ENCODE data around the gene RALA. TPM values are rescaled to one million over a fixed set of nuclear protein-coding genes. Genes with fewer than 3 reads are reported as not detected.

RALA gene
- total RNA-seq, 2 experiments from 2014 or later = 24.5 to 27.5 TPM

- Mint-ChIP-seq H3K27ac (no peak overlapping the region), H3K4me1 (ENCODE audit: low read depth) (peaks cover 49% of the 10 kb centered on the region), H3K4me3 (no peak overlapping the region), H3K36me3 (ENCODE audit: low read depth) (no peaks in the 10 kb centered on the region), H3K9me3 (no peaks in the 10 kb centered on the region), H3K27me3 (peaks cover 2% of the 10 kb centered on the region)
- no peaks in the 10 kb centered on the region for H3K36me3 ChIP-seq (ENCODE audit: insufficient read depth, low read length)
- TF ChIP-seq, protein P1, sequence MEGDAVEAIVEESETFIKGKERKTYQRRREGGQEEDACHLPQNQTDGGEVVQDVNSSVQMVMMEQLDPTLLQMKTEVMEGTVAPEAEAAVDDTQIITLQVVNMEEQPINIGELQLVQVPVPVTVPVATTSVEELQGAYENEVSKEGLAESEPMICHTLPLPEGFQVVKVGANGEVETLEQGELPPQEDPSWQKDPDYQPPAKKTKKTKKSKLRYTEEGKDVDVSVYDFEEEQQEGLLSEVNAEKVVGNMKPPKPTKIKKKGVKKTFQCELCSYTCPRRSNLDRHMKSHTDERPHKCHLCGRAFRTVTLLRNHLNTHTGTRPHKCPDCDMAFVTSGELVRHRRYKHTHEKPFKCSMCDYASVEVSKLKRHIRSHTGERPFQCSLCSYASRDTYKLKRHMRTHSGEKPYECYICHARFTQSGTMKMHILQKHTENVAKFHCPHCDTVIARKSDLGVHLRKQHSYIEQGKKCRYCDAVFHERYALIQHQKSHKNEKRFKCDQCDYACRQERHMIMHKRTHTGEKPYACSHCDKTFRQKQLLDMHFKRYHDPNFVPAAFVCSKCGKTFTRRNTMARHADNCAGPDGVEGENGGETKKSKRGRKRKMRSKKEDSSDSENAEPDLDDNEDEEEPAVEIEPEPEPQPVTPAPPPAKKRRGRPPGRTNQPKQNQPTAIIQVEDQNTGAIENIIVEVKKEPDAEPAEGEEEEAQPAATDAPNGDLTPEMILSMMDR (IDR thresholded peaks at IDR 0.05) = no peak
- no peaks in the 10 kb centered on the region for H3K9me3 ChIP-seq (ENCODE audit: control insufficient read depth in 1 of 2, insufficient read depth in 1 of 2, low read length in 2 of 2)
- ChIA-PET POLR2A (no interaction called here), CTCF (interaction anchor here (1.1 to 1.9 kb wide), 2 partner anchors 10 to 14 kb away, joined by 3 to 5 read pairs; no protein-coding TSS in a partner anchor)
- intact Hi-C loops (cut with DNase I, micrococcal nuclease) = no loop called here
- ATAC-seq (ENCODE audit: poor library complexity) (no peak), DNase-seq (no peak)
- no peak overlapping the region for H3K4me3 ChIP-seq (ENCODE audit: low read length)
- H3K4me1 ChIP-seq (ENCODE audit: insufficient read depth, low read length) = peaks cover 5% of the 10 kb centered on the region
- no peak overlapping the region for H3K27ac ChIP-seq (ENCODE audit: low read depth in 1 of 2, low read length in 2 of 2)
- no peaks in the 10 kb centered on the region for H3K27me3 ChIP-seq (ENCODE audit: control insufficient read depth in 1 of 2, insufficient read depth in 2 of 2, low read length in 2 of 2)
Observed at GRCh38 chr7:39603924-39604323, 19.4 kb upstream of the RALA start.

DNA sequence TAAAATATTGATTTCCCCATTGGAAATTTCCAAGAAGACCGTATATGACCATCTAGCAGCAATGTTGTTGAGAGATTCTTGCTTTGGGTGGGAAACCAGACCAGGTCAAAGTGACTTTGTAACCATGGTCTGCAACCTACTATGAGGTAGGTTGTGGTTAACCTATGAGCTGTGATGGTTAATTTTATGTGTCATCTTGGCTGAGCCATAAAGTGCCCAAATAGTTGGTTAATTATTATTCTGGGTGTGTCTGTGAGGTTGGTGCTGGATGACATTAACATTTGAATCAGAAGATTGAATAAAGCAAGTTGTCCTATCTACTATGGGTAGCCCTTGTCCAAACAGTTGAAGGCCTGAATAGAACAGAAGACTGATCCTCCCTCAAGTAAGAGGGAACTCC lies 18.3 kb upstream of the RALA start:
- Mint-ChIP-seq H3K36me3 (ENCODE audit: low read depth) (no peaks in the 10 kb centered on the region), H3K9me3 (no peaks in the 10 kb centered on the region), H3K27me3 (peaks cover 11% of the 10 kb centered on the region), H3K27ac (peak overlapping the region; percentile 48), H3K4me1 (ENCODE audit: low read depth) (peaks cover 59% of the 10 kb centered on the region), H3K4me3 (no peak overlapping the region)
- H3K9me3 ChIP-seq (ENCODE audit: control insufficient read depth in 1 of 2, insufficient read depth in 1 of 2, low read length in 2 of 2) = no peaks in the 10 kb centered on the region
- no peak overlapping the region for H3K4me3 ChIP-seq (ENCODE audit: low read length)
- no peak for ATAC-seq (ENCODE audit: poor library complexity)
- no peak overlapping the region for H3K27ac ChIP-seq (ENCODE audit: low read depth in 1 of 2, low read length in 2 of 2)
- peaks cover 12% of the 10 kb centered on the region for H3K4me1 ChIP-seq (ENCODE audit: insufficient read depth, low read length)
- no peak for DNase-seq
- H3K36me3 ChIP-seq (ENCODE audit: insufficient read depth, low read length) = no peaks in the 10 kb centered on the region
- POLR2A ChIA-PET = interaction anchor here (1.0 to 1.6 kb wide), 3 partner anchors 12 to 29 kb away, joined by 3 to 16 read pairs (median 4); partner anchors contain the start of gene RALA
- intact Hi-C loops (cut with DNase I, micrococcal nuclease) = no loop called here
- peaks cover 0 to 4% of the 10 kb centered on the region in 2 experiments for H3K27me3 ChIP-seq (ENCODE audit: control insufficient read depth in 1 of 2, insufficient read depth in 2 of 2, low read length in 2 of 2)
- TF ChIP-seq, protein P1 (IDR thresholded peaks at IDR 0.05) = no peak
- CTCF ChIA-PET = interaction anchor here (1.1 to 1.8 kb wide), 4 partner anchors 9 to 24 kb away, joined by 3 read pairs; no protein-coding TSS in a partner anchor

- peaks cover 0 to 5% of the 10 kb centered on the region in 2 experiments for H3K27me3 ChIP-seq (ENCODE audit: control insufficient read depth in 1 of 2, insufficient read depth in 2 of 2, low read length in 2 of 2)
- CTCF ChIA-PET = interaction anchor here (1.8 kb wide), 1 partner anchor 26 kb away, joined by 3 read pairs; no protein-coding TSS in a partner anchor
- H3K27me3 Mint-ChIP-seq = peaks cover 17% of the 10 kb centered on the region
- intact Hi-C loops (cut with DNase I, micrococcal nuclease) = no loop called here
- H3K4me1 Mint-ChIP-seq (ENCODE audit: low read depth) = peaks cover 65% of the 10 kb centered on the region
- no peak for DNase-seq
- H3K4me3 Mint-ChIP-seq = no peak overlapping the region
- no peak overlapping the region for H3K4me3 ChIP-seq (ENCODE audit: low read length)
- peaks cover 13% of the 10 kb centered on the region for H3K4me1 ChIP-seq (ENCODE audit: insufficient read depth, low read length)
- POLR2A ChIA-PET = interaction anchor here (0.7 to 1.6 kb wide), 2 partner anchors 8 to 17 kb away, joined by 3 to 16 read pairs; partner anchors contain the start of gene RALA
- no peaks in the 10 kb centered on the region for H3K9me3 Mint-ChIP-seq
- ATAC-seq (ENCODE audit: poor library complexity) = no peak
- H3K9me3 ChIP-seq (ENCODE audit: control insufficient read depth in 1 of 2, insufficient read depth in 1 of 2, low read length in 2 of 2) = no peaks in the 10 kb centered on the region
- no peaks in the 10 kb centered on the region for H3K36me3 ChIP-seq (ENCODE audit: insufficient read depth, low read length)
- TF ChIP-seq, protein P1 (IDR thresholded peaks at IDR 0.05) = no peak
- H3K36me3 Mint-ChIP-seq (ENCODE audit: low read depth) = no peaks in the 10 kb centered on the region
- no peak overlapping the region for H3K27ac ChIP-seq (ENCODE audit: low read depth in 1 of 2, low read length in 2 of 2)
- H3K27ac Mint-ChIP-seq = peak overlapping the region; percentile 48
Observed at GRCh38 chr7:39606352-39606751, 17.0 kb upstream of the RALA start.
